IMR-90 (cell line): Measurements from ENCODE around the gene NOS3.

Experiments used
- CEBPB ChIP-seq: IDR thresholded peaks from 2 replicates; pipeline ENCODE4 v1.6.1; 2012; ENCODE audit warnings: low read depth, low read length, improper control_type of control experiment
- ELK1 ChIP-seq: fragments of 150-350 bp; IDR thresholded peaks from 2 replicates; pipeline ENCODE4 v1.6.1; 2016; ENCODE audit warnings: low read depth, mild to moderate bottlenecking, low read length, moderate library complexity, borderline replicate concordance
- FOS ChIP-seq: fragments of 150-350 bp; IDR thresholded peaks from 2 replicates; pipeline ENCODE4 v1.6.1; 2016; ENCODE audit warnings: low read depth, low read length
- MAZ ChIP-seq: IDR thresholded peaks from 2 replicates; pipeline ENCODE4 v1.6.1; 2012; ENCODE audit warnings: low read depth, mild to moderate bottlenecking, low read length, improper control_type of control experiment, moderate library complexity, borderline replicate concordance
- MXI1 ChIP-seq: IDR thresholded peaks from 2 replicates; pipeline ENCODE4 v1.6.1; 2012; ENCODE audit warnings: low read depth, mild to moderate bottlenecking, low read length, moderate library complexity, borderline replicate concordance
- POLR2A ChIP-seq: IDR thresholded peaks from 2 replicates; pipeline ENCODE4 v1.6.1; 2012; ENCODE audit warnings: mild to moderate bottlenecking, low read depth, low read length
- RAD21 ChIP-seq: IDR thresholded peaks from 2 replicates; pipeline ENCODE4 v1.6.1; 2012; ENCODE audit warnings: low read length, improper control_type of control experiment
- RCOR1 ChIP-seq: IDR thresholded peaks from 2 replicates; pipeline ENCODE4 v1.6.1; 2012; ENCODE audit warnings: mild to moderate bottlenecking, low read length, improper control_type of control experiment; ENCODE audit not compliant: insufficient replicate concordance
- RFX5 ChIP-seq: IDR thresholded peaks from 2 replicates; pipeline ENCODE4 v1.8.0; 2012; ENCODE audit warnings: low read depth, mild to moderate bottlenecking, low read length, moderate library complexity
- SMC3 ChIP-seq: fragments of 150-350 bp; IDR thresholded peaks from 2 replicates; pipeline ENCODE4 v1.6.1; 2016; ENCODE audit warnings: low read depth, mild to moderate bottlenecking, antibody characterized with exemption, low read length, moderate library complexity
- TF ChIP-seq, protein P1 (sequence below): conservative IDR thresholded peaks from 2 replicates; pipeline ENCODE4 v1.5.1; 2012; ENCODE audit warnings: mild to moderate bottlenecking, low read depth, low read length, improper control_type of control experiment
- TF ChIP-seq, protein P2 (sequence below): fragments of 150-350 bp; IDR thresholded peaks from 2 replicates; pipeline ENCODE4 v1.6.1; 2017; ENCODE audit warnings: mild to moderate bottlenecking, antibody characterized with exemption, low read length, low read depth

DNA sequence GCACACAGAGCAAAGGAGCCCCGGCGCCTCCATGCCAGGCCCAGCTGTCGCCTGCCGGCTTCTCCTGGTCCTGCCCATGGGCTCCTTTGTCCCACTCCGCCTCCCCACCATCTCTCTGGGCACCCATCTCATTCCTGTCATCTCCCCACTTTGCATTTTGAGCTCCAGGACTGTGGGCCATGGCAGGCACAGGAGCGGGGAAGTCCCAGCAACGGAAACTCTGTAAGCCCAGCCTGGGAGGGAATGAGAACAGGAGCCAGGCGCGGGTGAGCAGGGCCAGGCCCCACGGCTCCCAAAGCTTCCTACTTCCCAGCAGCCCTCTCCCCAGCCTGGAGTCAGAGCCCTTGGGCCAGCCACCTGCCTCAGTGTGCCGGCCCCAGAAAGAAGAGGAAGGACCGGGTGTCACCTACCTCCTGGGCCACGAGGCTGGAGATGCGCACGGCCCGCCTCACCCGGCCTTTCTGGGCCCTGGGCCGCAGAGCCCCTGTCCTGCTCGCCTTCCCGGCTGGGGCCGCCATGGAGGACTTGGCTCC is 35.8 kb upstream of the NOS3 start:
- TF ChIP-seq POLR2A = no peak
- TF ChIP-seq, protein P1, sequence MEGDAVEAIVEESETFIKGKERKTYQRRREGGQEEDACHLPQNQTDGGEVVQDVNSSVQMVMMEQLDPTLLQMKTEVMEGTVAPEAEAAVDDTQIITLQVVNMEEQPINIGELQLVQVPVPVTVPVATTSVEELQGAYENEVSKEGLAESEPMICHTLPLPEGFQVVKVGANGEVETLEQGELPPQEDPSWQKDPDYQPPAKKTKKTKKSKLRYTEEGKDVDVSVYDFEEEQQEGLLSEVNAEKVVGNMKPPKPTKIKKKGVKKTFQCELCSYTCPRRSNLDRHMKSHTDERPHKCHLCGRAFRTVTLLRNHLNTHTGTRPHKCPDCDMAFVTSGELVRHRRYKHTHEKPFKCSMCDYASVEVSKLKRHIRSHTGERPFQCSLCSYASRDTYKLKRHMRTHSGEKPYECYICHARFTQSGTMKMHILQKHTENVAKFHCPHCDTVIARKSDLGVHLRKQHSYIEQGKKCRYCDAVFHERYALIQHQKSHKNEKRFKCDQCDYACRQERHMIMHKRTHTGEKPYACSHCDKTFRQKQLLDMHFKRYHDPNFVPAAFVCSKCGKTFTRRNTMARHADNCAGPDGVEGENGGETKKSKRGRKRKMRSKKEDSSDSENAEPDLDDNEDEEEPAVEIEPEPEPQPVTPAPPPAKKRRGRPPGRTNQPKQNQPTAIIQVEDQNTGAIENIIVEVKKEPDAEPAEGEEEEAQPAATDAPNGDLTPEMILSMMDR = no peak
- TF ChIP-seq, protein P2, sequence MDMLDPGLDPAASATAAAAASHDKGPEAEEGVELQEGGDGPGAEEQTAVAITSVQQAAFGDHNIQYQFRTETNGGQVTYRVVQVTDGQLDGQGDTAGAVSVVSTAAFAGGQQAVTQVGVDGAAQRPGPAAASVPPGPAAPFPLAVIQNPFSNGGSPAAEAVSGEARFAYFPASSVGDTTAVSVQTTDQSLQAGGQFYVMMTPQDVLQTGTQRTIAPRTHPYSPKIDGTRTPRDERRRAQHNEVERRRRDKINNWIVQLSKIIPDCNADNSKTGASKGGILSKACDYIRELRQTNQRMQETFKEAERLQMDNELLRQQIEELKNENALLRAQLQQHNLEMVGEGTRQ = no peak
- no peak for TF ChIP-seq CEBPB
- no peak for TF ChIP-seq SMC3
- no peak for TF ChIP-seq RFX5
- TF ChIP-seq RCOR1 = no peak
- TF ChIP-seq FOS = no peak
- TF ChIP-seq RAD21 = no peak
- TF ChIP-seq ELK1 = no peak
- TF ChIP-seq MAZ = no peak
- no peak for TF ChIP-seq MXI1
